Adipocyte (in vitro differentiated cells): Measurements from ENCODE around the gene ASTN1.

Experiments used
- DNase-seq: peaks from one replicate; pipeline ENCODE4 v3.0.0-alpha.2; 2015; ENCODE audit warnings: low read depth
- H3K27me3 ChIP-seq: replicated peaks from 2 replicates; pipeline ENCODE4 v1.7.0; 2013; ENCODE audit warnings: mild to moderate bottlenecking, low read length, moderate library complexity; ENCODE audit not compliant: control insufficient read depth, insufficient read depth
- H3K36me3 ChIP-seq: 2 replicates; pipeline ENCODE4 v1.7.0; 2013; ENCODE audit warnings: low read length, mild to moderate bottlenecking, moderate library complexity; ENCODE audit not compliant: control insufficient read depth, insufficient read depth, severe bottlenecking
- H3K4me1 ChIP-seq: 2 replicates; pipeline ENCODE4 v1.7.0; 2013; ENCODE audit warnings: mild to moderate bottlenecking, low read length, moderate library complexity; ENCODE audit not compliant: control insufficient read depth, insufficient read depth
- H3K4me3 ChIP-seq: 2 replicates; pipeline ENCODE4 v1.7.0; 2013; ENCODE audit warnings: mild to moderate bottlenecking, low read length, moderate library complexity
- H3K9ac ChIP-seq: 2 replicates; pipeline ENCODE4 v1.7.0; 2013; ENCODE audit warnings: mild to moderate bottlenecking, low read length, moderate library complexity
- H3K9me3 ChIP-seq: 2 replicates; pipeline ENCODE4 v1.7.0; 2013; ENCODE audit warnings: mild to moderate bottlenecking, low read length, moderate library complexity; ENCODE audit not compliant: control insufficient read depth

Gene ASTN1

GRCh38 chr1:176885751-176886150 is 278.8 kb downstream of the ASTN1 start:
- no peak overlapping the region for H3K4me3 ChIP-seq
- no peak overlapping the region for H3K9ac ChIP-seq
- no peaks in the 10 kb centered on the region for H3K36me3 ChIP-seq
- no peaks in the 10 kb centered on the region for H3K27me3 ChIP-seq
- H3K9me3 ChIP-seq = no peaks in the 10 kb centered on the region
- H3K4me1 ChIP-seq = peaks cover 12% of the 10 kb centered on the region
- peak; percentile 18 for DNase-seq

- H3K27me3 ChIP-seq = no peaks in the 10 kb centered on the region
- no peak overlapping the region for H3K9ac ChIP-seq
- no peaks in the 10 kb centered on the region for H3K9me3 ChIP-seq
- H3K36me3 ChIP-seq = no peaks in the 10 kb centered on the region
- DNase-seq = no peak
- peaks cover 12% of the 10 kb centered on the region for H3K4me1 ChIP-seq
- H3K4me3 ChIP-seq = no peak overlapping the region
Measured at GRCh38 chr1:176885341-176885740, 279.2 kb downstream of the ASTN1 start.

GRCh38 chr1:176884911-176885310 is 279.6 kb downstream of the ASTN1 start:
- no peak for DNase-seq
- Histone ChIP-seq H3K4me1 (peaks cover 12% of the 10 kb centered on the region), H3K9ac (no peak overlapping the region), H3K4me3 (no peak overlapping the region), H3K9me3 (no peaks in the 10 kb centered on the region), H3K36me3 (no peaks in the 10 kb centered on the region), H3K27me3 (no peaks in the 10 kb centered on the region)

GRCh38 chr1:176884286-176884685 is 280.2 kb downstream of the ASTN1 start:
- Histone ChIP-seq H3K4me3 (no peak overlapping the region), H3K9ac (no peak overlapping the region), H3K27me3 (no peaks in the 10 kb centered on the region), H3K4me1 (peaks cover 12% of the 10 kb centered on the region), H3K36me3 (no peaks in the 10 kb centered on the region), H3K9me3 (no peaks in the 10 kb centered on the region)
- no peak for DNase-seq

- H3K9me3 ChIP-seq = no peaks in the 10 kb centered on the region
- no peaks in the 10 kb centered on the region for H3K27me3 ChIP-seq
- peak; percentile 88 for DNase-seq
- H3K9ac ChIP-seq = no peak overlapping the region
- no peaks in the 10 kb centered on the region for H3K36me3 ChIP-seq
- no peaks in the 10 kb centered on the region for H3K4me1 ChIP-seq
- H3K4me3 ChIP-seq = no peak overlapping the region
Measured at GRCh38 chr1:176880955-176881595, 283.4 kb downstream of the ASTN1 start.

- no peaks in the 10 kb centered on the region for H3K4me1 ChIP-seq
- no peaks in the 10 kb centered on the region for H3K9me3 ChIP-seq
- no peak for DNase-seq
- H3K27me3 ChIP-seq = no peaks in the 10 kb centered on the region
- no peaks in the 10 kb centered on the region for H3K36me3 ChIP-seq
- no peak overlapping the region for H3K9ac ChIP-seq
- no peak overlapping the region for H3K4me3 ChIP-seq
Measured at GRCh38 chr1:176879784-176880620, 284.5 kb downstream of the ASTN1 start.

GRCh38 chr1:176878750-176879536 is 285.6 kb downstream of the ASTN1 start:
- DNase-seq = no peak
- no peaks in the 10 kb centered on the region for H3K4me1 ChIP-seq
- no peaks in the 10 kb centered on the region for H3K27me3 ChIP-seq
- H3K4me3 ChIP-seq = no peak overlapping the region
- no peak overlapping the region for H3K9ac ChIP-seq
- H3K9me3 ChIP-seq = no peaks in the 10 kb centered on the region
- H3K36me3 ChIP-seq = no peaks in the 10 kb centered on the region

GRCh38 chr1:176877557-176877956 is 287.0 kb downstream of the ASTN1 start:
- H3K36me3 ChIP-seq = no peaks in the 10 kb centered on the region
- no peaks in the 10 kb centered on the region for H3K9me3 ChIP-seq
- no peaks in the 10 kb centered on the region for H3K27me3 ChIP-seq
- H3K9ac ChIP-seq = no peak overlapping the region
- no peak overlapping the region for H3K4me3 ChIP-seq
- H3K4me1 ChIP-seq = no peaks in the 10 kb centered on the region
- no peak for DNase-seq

GRCh38 chr1:176876966-176877515 is 287.5 kb downstream of the ASTN1 start:
- no peak for DNase-seq
- Histone ChIP-seq H3K4me1 (no peaks in the 10 kb centered on the region), H3K4me3 (no peak overlapping the region), H3K27me3 (no peaks in the 10 kb centered on the region), H3K36me3 (no peaks in the 10 kb centered on the region), H3K9ac (no peak overlapping the region), H3K9me3 (no peaks in the 10 kb centered on the region)

- no peak for DNase-seq
- H3K9me3 ChIP-seq = no peaks in the 10 kb centered on the region
- H3K4me1 ChIP-seq = no peaks in the 10 kb centered on the region
- no peak overlapping the region for H3K4me3 ChIP-seq
- no peaks in the 10 kb centered on the region for H3K36me3 ChIP-seq
- no peaks in the 10 kb centered on the region for H3K27me3 ChIP-seq
- H3K9ac ChIP-seq = no peak overlapping the region
Measured at GRCh38 chr1:176869577-176869976, 294.9 kb downstream of the ASTN1 start.
